GM19455 (cell line): Measurements from ENCODE around the gene PDS5B.

ENCODE experiments used
- ATAC-seq: cut with Tn5 transposase; IDR thresholded peaks from one replicate; pipeline ENCODE4 v1.9.1; 2021; ENCODE audit not compliant: unreplicated experiment

Gene PDS5B

DNA sequence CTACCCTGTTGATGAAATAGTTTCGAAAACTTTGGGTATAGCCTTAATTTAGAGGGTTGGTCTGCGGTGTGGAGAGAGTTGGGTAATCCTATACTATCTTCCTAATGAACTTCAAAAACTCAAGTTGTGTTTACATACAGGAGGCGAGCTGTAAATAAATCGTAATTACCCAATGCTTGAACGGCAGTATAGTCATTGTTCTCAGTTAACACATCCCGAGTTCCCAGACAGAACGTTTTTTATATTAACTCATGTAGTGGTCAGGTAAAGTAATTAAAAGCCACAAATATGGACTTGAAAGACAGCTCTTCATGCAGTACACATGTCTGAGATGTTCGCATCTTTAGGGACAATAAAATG is 1.5 kb downstream of the PDS5B start:
- no peak for ATAC-seq

DNA sequence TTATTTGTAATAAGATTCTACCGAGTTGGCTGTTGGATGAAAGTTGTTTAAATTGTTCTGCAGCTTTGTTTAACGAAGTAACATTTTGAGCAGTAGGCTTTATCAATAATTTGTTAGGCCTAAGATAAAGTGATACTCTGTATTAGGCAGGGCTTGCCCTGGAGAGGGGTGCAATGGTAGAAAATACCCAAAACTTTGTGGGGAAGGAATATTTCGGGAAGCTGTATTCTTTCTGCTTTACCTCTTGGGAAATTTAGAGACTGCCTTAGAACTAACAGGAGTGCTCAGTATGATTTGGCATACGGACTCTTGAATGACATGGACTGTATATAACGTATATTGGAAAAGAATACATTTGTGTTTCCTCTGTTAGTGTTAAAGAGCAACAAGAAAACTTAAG is 2.5 kb downstream of the PDS5B start:
- no peak for ATAC-seq

DNA sequence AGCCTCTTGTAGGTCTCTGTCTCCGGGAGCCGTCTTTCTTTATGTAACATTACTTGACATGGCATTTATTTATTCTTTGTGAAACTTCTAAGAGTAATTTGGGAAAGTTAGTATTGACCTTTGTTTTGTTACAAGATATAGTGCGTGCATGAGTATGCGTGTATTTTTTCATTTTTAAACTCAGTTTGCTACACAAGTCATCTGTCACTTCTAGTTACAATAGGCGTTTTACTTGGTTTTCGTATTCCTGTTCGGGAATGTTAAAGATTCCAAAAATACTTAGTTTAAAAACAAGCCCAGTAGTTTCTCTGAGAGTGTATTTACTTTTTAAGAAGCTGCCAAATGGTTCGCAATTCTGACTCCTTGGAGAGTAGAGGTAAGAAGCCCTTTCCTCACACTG is 3.2 kb downstream of the PDS5B start:
- ATAC-seq = no peak

DNA sequence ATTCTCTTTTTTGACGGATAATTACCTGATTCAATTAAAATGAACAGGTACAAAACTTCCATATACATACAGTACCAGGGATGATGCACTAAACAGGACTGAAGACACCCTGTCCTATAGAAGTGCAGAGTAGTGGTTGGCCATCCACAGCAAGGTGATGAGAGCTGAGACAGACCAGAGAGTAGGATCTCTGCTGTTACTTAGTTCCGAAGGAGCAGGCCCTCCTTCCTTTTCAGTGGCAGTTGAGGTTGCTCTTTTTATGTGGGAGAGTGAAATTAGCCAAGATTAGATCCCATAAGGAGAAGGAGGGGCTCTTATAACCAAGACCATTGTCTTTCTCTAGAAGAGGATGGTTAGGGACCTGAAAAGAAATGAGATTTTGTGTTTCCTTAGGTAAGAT is 4.0 kb downstream of the PDS5B start:
- ATAC-seq = no peak

DNA sequence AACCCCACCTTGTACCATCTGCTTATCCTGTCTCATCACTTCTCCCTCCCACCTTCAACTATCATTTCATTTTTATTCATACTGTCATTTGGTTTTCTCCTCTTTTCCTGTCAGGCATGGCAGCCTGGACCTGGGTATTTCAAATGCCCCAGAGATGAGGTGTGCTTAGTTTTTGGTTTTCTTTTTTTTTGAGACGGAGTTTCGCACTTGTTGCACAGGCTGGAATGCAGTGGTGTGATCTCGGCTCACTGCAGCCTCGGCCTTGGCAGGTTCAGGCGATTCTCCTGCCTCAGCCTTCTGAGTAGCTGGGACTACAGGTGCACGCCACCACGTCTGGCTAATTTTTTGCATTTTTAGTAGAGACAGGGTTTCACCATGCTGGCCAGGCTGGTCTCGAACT is 5.8 kb downstream of the PDS5B start:
- no peak for ATAC-seq

DNA sequence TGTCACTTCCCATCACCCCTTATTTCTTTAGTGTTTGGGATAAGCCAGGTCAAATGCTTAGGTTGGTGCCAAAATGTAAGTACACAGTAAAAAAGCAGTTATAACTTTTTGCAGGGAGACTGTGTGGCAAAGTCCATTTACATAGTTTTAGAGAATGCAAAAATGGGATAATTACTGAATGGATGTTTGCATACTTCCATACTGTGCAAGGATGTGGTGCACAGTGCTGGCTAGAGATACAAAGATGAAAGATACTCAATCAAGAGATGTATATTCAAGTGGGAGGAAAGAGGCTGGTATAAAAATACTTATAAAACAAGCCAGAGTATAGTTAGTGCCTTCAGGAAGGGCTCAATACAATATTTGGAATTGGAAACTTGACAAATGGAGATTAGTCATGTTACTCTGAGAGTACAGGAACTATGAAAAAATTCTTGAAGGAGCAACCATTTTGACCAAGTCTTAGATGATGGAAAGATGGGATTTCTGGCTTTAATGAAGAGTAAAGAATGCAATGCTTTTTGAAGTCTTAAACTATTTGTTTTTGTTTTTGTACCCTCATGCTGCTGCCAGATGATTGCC is 8.0 kb downstream of the PDS5B start:
- no peak for ATAC-seq

DNA sequence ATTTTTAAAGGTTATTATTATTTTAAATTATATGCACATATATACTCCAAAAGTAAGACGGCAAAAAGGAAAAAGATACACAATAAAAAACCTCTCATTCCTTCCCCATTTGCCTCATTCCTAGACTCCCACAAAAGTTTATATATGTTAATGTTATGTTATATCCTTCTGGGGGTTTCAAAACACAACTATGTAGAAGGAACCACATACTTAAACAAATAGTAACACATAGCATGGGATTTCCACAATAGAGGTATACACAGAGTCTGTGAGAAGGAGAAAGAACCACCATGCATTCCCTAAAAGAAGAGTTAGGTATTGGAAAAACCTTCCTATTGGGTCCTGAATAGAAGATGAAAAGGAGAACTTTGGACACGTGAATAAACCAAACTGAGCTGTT is 9.1 kb downstream of the PDS5B start:
- no peak for ATAC-seq

DNA sequence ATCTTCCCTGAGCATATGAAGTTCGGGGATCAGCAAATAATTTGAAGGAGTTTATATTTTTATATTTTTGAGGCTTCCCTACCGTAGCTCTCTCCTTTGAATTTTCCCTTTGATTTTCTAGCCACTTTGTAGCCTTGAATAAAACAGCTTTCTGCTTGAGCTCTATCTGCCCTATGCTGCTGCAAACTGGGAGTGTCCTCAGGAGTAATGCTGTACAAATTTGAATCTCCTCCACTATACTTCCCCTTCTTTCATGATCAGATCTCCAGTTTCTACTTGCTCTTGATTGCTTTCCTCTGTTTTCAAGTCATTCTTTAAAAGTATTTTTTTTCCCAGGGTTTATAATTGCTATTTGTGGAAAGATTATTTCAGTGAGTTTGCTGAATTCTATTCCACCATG is 14.6 kb downstream of the PDS5B start:
- ATAC-seq = no peak

DNA sequence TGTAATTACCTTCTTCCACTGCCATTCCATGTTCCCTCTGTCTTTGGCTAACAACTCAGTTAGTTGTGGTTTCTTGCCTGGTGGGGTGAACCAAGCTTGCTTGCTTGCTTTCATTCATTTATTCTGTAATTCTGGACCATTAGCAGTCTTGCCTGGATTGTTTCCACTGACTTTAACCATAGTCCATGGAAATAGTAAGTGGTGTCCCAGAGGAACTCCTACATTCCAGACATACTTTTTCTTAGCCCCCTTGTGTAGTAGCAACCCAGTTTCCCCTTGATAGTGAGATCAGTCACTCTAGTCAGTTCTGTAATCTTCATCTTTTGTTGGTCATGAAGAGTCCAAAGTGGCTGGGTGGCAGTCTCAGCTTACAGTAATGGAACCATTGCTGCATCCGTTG is 23.2 kb downstream of the PDS5B start:
- ATAC-seq = no peak

DNA sequence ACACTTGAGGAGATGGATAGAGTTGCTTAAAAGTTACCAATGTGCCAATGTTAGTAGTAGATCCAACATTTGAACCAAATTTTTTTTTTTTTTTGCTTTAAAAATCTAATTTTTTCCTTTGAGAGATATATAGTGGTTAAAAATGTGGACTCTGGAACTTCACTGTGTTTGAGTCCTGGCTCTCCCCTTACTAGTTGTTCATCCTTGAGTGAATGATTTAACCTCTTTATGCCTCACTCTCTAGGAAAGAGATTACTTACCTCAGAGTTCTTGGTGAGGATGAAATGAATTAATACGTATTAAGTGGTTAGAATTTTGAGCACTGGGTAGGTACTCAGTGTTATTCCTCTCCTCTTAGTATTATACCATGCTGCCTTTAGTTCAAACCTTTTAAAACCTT is 24.3 kb downstream of the PDS5B start:
- no peak for ATAC-seq

DNA sequence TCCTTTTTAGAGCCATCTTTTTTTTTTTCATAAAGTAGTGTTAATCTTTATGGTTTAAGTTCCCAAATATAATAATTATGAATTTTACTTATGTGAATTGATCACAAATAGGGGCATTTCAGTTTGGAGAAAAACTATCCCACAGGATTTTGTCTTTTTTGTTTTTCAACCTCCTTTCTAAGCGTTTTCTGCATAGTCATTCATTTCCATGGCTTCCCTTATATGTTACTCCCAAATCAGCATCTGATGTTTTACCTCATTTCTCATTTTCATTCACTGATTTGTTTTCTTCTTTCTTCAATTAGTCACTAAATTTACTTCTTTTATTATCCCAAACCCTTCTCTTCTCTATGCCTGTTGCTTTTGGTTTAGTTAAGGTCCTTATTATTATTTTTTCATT is 24.7 kb downstream of the PDS5B start:
- ATAC-seq = no peak

DNA sequence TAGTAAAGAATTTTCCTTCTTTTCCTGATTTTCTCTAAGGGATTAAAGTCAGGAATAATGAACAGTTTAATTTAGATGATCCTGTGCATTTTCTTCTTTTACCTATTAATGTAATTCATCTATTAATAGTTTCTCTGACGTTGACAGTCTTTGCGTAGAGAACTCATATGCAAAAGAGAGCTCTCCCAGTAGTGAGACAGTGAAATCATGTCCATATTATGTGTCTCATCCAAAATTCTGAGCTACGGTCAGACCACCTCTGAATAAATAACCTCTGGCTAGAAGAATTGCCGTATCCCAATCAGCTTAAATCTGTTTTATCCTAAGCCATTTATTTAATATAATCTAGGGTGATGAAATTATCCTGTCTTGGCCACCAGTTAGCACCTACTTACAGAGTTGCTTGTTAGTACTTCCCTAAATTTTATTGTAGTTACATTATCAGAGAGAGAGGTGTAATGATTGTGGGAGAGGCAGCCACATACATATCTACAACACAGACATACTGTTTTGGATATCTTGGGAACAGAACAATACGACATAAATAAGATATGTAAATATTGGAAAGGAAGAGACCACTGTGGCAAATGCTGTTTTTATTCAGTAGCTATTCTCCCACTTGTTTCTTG is 30.7 kb downstream of the PDS5B start:
- ATAC-seq = no peak

DNA sequence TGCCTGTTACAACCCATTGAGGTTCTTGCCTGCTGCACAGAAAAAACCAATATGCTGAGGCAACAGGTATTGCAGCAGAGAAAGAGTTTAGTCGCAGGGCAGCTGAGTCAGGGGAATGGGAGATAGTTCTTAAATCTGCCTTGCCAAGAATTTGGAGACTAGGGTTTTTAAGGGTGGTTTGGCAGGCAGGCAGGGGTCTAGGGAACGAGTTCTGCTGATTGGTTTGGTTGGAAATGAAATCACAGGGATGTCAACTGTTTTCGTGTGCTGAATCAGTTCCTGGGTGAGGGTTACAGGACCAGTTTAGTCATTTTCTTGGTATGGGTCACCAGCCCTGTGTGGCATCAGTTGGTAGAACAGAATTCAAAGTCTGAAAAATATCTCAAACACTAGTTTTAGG is 36.6 kb downstream of the PDS5B start:
- ATAC-seq = no peak

DNA sequence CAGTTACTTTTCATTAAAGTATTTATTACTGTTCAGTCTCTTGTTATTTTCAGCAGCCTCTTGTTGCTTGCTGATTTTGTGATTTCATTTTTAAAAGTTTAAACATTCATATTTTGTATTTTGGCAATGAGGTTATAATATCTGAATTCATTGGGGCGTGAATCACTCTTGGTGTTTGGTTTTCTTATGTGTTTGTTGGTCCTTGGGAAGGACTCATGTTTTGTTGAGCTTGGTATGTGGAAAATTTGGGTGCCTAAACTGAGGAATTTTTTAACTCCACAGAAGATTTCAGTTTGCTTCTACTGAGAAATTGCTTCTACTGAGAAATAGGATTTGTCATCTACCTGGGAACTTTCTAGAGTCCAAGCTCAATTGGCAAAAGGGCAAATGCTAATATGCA is 38.2 kb downstream of the PDS5B start:
- no peak for ATAC-seq

DNA sequence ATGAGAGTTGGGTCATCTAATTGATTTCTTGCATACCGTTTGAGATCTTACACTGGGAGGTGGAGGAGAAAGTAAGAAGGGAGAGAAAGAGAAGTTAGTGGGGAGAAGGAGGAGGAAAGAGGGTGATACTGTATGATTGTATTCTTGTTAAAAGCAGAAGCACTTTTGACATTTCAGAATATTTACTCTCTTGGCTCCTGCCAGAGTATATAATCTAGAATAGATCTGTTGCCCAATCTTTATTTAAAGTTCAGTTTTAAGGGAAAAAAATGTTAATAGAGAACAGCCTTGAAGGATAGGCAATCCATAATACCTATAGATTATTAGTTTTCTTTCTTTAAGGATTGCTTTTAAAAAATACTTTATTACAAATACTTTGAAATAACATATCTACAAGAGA is 41.5 kb downstream of the PDS5B start:
- ATAC-seq = no peak

DNA sequence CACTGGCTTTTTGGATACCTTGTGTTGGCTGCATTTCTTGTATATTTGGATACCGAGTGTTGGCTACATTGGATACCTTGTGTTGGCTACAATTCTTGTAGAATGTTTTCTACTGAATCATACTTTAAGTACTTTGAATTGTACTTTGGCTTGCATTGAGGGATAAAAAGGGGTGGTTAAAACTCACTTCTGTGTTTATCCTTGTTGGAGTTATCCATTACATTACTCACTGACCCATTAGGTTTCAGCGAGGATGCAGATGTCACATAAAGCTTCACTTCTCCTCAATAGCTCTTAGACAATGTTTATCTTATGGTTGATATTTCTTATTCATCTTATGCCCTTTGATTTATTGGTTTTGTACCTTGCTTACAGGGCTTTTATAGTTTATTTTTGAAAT is 43.1 kb downstream of the PDS5B start:
- no peak for ATAC-seq

DNA sequence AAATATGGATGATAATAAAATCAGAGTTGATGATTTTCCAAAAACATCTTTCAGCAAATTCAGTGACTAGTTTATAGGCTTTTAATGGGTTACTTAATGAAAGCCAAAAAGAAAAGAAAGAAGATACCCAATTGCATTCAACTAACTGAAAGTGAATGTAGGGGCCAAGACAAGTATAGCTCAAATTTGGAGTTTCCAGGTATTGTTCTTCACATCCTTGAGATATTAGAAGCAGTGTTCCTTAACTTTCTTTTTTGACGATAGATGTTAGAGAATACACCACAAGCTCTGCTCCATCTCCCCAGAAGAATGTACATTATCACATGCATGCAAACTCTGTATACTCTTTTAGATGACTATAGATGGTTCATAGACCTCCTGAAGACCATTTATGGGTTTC is 43.6 kb downstream of the PDS5B start:
- no peak for ATAC-seq

DNA sequence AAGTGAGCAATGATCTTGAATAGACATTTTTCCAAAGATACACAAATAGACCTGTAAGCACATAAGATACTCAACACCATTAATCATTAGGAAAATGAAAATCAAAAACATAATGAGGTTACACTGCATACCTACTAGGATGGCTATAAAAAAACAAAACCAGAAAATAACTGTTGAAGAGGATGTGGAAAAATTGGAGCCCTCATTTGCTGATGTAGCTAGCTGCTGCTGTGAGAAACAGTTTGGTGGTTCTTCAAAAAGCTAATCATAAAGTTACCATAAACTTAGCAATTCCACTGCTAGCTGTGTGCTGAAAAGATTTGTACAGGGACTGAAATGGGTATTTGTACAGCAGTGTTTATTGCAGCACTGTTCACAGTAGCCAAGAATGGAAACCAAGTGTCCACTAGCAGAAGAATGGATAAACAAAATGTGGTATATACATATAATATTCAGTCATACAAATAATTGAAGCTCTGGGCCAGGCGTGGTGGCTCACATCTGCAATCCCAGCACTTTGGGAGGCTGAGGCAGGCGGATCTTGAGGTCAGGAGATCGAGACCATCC is 46.2 kb downstream of the PDS5B start:
- no peak for ATAC-seq

DNA sequence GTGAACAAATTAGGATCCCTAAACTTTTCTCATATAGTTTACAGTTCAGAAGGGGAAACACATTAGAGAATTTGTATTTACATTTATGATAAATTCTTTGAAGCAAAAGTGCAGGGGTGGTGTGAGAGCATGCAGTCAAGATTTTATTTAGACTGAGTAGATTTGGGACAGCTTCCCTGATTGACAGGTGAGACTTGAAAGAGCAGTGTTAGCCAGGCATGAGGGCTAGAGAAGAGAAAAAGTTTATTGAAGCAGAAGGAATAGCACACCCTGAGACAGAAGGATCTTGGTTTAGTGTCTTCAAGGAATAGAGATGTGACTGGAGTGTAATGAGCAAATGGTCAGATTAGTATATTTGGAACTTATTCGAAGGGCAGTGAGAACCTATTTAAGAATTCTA is 50.5 kb downstream of the PDS5B start:
- ATAC-seq = no peak

DNA sequence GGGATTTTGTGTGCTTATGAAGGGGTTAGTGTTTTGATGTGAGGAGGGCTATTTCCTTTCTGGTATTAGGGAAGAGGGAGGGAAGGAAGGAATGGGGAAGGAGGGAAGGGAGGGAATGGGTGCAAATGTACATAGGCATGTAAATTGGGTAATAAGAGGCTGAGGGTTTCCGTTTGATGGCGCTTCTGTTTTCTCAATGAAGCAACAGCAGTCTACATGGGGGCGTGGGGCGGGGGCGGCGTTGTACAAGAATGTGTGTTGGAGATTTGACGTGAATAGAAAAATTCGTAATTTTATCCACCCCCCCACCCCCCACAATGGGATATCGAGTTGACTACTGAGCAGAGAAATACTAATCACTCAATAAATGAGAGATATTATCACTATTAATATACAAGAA is 52.5 kb downstream of the PDS5B start:
- ATAC-seq = no peak

DNA sequence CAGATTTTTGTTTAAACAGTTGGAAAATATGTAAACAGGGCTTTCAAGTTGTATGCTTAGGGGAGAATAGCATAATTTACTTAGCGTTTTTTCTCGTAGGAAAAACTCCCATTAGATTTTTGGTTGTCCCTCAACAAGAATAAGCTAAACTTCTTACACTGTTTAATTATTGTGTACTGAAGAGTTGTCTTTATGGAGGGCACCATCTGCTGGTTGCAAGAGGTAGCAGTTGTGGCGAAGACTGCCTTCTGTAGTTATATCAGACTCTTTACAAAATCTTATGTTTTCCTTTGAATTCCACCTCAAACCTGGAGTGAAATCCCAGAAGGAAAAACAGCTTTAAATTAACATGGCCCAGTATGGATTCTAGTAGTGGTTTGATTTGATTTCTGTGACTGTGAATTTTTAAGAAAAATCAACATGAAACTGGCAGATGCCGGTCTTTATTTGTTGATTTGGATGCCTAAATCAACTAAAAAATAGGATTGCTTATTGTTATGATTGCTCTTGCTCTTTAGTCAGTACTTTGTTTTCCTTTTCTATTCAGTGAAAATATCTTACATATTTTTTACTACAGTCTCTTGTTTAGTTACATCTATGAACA is 53.4 kb downstream of the PDS5B start:
- peak; percentile 54 for ATAC-seq

DNA sequence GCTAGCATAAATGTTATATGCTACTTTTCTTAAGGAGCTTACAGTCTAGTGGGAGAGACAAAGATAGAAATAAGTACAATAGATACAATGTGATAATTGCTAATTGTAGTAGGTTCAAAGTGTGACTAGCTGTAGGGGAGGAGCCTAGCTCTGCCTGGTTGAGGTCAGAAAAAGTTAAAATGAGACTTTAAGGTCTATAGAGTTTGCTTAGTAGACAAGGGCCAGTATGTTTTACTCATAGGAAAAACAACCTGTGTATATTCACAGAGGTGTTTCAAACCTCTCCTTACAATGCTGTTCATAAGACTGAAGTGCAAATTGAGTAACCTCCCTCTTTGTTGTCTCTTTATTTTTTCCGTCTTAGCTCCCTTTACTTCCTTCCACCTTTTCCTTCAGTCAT is 56.1 kb downstream of the PDS5B start:
- ATAC-seq = no peak

DNA sequence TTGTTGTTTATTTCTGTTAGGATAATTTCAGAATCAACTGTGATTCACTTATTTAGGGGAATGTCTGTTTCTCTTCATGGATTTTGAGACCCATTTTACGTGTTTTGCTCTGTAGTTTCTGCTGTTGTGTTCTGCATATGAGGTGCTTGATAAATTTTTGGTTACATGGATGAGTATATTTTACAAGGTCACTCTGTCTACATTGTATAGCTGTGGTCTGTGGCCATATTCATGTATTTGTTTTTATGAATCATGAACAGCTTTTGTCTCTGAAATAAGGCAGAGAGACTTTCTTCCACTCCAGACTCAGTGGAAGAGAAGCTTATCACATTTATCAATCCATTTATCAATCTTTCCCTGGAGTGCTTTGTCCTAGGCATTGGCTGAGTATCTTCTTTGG is 56.6 kb downstream of the PDS5B start:
- ATAC-seq = no peak
